Progenitor cell of endocrine pancreas (in vitro differentiated cells): ENCODE measurements around the gene HBM. TPM values are rescaled to one million over a fixed set of nuclear protein-coding genes. Genes with fewer than 3 reads are reported as not detected.
"Not testable (repeated sequence)": the region's sequence is repeated elsewhere in the genome, so short reads cannot be mapped to it uniquely, and the experiment has no call there.

Experiments
- DNase-seq: peaks from one replicate; pipeline ENCODE4 v3.0.0; 2021; ENCODE audit warnings: low spot score; ENCODE audit not compliant: unreplicated experiment
- H3K27ac Mint-ChIP-seq: 2 replicates; pipeline ENCODE4 v1.8.0; 2021; ENCODE audit warnings: mild to moderate bottlenecking, moderate library complexity, mixed read lengths
- H3K27me3 Mint-ChIP-seq: 2 replicates; pipeline ENCODE4 v1.8.0; 2021; ENCODE audit warnings: mixed read lengths
- H3K36me3 Mint-ChIP-seq: 2 replicates; pipeline ENCODE4 v1.8.0; 2022; ENCODE audit warnings: mixed read lengths; ENCODE audit not compliant: insufficient read depth
- H3K4me1 Mint-ChIP-seq: 2 replicates; pipeline ENCODE4 v1.8.0; 2021; ENCODE audit warnings: low read depth, mixed read lengths
- H3K4me3 Mint-ChIP-seq: 2 replicates; pipeline ENCODE4 v1.8.0; 2021; ENCODE audit warnings: low read depth, mild to moderate bottlenecking, moderate library complexity, mixed read lengths
- H3K9me3 Mint-ChIP-seq: 2 replicates; pipeline ENCODE4 v1.8.0; 2021; ENCODE audit warnings: low read depth, mixed read lengths
- total RNA-seq: library from RNA; stranded (reverse); gene quantifications from 2 replicates; pipeline ENCODE4 v1.2.1, GENCODE V29; 2021
- TF ChIP-seq, protein P1 (sequence below): fragments of 200-600 bp; sonication (generic); IDR thresholded peaks from one replicate; pipeline ENCODE4 v1.5.0; 2021; ENCODE audit warnings: antibody characterized with exemption, mild to moderate bottlenecking; ENCODE audit not compliant: unreplicated experiment

HBM gene
- total RNA-seq, 1 donor from 2014 or later = not detected

DNA sequence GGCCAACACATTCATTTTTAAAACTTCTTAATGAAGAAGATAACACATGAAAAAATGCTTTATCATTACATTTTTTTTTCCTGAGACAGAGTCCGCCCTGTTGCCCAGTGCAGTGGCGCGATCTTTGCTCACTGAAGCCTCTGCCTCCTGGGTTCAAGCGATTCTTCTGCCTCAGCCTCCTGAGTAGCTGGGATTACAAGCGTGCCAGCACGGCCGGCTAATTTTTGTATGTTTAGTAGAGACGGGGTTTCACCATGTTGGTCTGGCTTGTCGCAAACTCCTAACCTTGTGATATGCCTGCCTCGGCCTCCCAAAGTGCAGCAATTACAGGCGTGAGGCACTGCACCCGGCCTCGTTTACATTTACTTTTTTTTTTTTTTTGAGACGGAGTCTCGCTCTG lies 27.7 kb downstream of the HBM start:
- no peaks in the 10 kb centered on the region for H3K4me1 Mint-ChIP-seq
- H3K27ac Mint-ChIP-seq = no peak overlapping the region

DNA sequence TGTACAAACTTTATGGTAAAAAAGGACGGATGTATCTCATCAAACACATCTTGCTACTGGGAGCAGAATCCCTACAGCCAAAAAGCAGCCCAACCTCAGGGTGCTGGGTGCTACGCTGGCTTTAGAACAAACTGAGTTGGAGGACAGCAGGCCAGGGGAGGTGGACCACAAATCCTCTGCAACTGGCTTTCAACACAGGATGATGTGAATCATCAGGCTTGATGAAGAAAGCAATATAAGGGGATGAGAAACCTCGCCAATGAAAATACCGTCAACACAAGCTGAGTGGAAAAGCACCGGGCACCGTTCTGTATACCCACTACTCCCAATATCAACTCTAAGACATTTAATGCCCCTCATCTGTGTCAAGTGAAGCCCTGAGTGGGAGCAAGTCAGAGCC lies 28.7 kb downstream of the HBM start:
- no peaks in the 10 kb centered on the region for H3K27me3 Mint-ChIP-seq
- H3K9me3 Mint-ChIP-seq = no peaks in the 10 kb centered on the region
- no peak for DNase-seq
- H3K27ac Mint-ChIP-seq = no peak overlapping the region
- no peak overlapping the region for H3K4me3 Mint-ChIP-seq
- TF ChIP-seq, protein P1, sequence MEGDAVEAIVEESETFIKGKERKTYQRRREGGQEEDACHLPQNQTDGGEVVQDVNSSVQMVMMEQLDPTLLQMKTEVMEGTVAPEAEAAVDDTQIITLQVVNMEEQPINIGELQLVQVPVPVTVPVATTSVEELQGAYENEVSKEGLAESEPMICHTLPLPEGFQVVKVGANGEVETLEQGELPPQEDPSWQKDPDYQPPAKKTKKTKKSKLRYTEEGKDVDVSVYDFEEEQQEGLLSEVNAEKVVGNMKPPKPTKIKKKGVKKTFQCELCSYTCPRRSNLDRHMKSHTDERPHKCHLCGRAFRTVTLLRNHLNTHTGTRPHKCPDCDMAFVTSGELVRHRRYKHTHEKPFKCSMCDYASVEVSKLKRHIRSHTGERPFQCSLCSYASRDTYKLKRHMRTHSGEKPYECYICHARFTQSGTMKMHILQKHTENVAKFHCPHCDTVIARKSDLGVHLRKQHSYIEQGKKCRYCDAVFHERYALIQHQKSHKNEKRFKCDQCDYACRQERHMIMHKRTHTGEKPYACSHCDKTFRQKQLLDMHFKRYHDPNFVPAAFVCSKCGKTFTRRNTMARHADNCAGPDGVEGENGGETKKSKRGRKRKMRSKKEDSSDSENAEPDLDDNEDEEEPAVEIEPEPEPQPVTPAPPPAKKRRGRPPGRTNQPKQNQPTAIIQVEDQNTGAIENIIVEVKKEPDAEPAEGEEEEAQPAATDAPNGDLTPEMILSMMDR = no peak
- H3K36me3 Mint-ChIP-seq = peaks cover 34% of the 10 kb centered on the region
- no peaks in the 10 kb centered on the region for H3K4me1 Mint-ChIP-seq

More for the DNA sequence above, 27.7 kb downstream of the HBM start:
- Mint-ChIP-seq H3K27me3 (no peaks in the 10 kb centered on the region), H3K4me3 (no peak overlapping the region), H3K9me3 (no peaks in the 10 kb centered on the region), H3K36me3 (peaks cover 37% of the 10 kb centered on the region)
- DNase-seq = no peak
- TF ChIP-seq, protein P1 = no peak

DNA sequence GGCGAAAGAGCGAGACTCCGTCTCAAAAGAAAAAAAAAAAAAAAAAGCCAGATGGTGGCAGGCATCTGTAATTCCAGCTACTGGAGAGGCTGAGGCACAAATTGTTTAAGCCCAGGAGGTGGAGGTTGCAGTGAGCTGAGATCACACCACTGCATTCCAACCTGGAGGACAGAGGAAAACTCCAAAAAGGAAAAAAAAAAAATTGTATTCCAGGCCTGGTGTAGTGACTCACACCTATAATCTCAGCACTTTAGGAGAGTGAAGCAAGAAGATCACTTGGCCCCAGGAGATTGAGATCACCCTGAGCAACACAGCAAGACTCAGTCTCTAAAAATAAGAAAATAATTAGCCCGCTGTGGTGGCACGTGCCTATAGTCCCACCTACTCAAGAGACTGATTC lies 34.6 kb downstream of the HBM start:
- DNase-seq = no peak
- H3K27ac Mint-ChIP-seq = no peak overlapping the region
- no peaks in the 10 kb centered on the region for H3K27me3 Mint-ChIP-seq
- peaks cover 21% of the 10 kb centered on the region for H3K36me3 Mint-ChIP-seq
- TF ChIP-seq, protein P1 = no peak
- no peaks in the 10 kb centered on the region for H3K9me3 Mint-ChIP-seq
- no peak overlapping the region for H3K4me3 Mint-ChIP-seq
- H3K4me1 Mint-ChIP-seq = no peaks in the 10 kb centered on the region

DNA sequence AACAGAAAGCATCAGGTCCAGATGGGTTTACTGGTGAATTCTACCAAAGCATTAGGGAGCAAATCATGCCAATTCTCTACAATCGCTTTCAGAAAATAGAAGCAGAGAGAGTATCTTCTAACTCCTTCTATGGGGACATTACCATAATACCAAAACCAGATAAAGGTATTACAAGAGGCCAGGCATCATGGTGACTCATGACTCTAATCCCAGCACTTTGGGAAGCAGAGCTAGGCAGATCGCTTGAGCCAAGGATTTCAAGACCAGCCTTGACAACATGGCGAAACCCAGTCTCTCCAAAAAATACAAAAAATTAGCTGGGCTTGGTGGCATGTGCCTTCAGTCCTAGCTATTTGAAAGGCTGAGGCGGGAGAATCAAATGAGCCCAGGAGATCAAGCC lies 37.5 kb downstream of the HBM start:
- no peak for DNase-seq
- Mint-ChIP-seq H3K9me3 (no peaks in the 10 kb centered on the region), H3K27me3 (no peaks in the 10 kb centered on the region), H3K27ac (no peak overlapping the region), H3K36me3 (peaks cover 30% of the 10 kb centered on the region), H3K4me3 (no peak overlapping the region), H3K4me1 (no peaks in the 10 kb centered on the region)
- TF ChIP-seq, protein P1 = no peak

DNA sequence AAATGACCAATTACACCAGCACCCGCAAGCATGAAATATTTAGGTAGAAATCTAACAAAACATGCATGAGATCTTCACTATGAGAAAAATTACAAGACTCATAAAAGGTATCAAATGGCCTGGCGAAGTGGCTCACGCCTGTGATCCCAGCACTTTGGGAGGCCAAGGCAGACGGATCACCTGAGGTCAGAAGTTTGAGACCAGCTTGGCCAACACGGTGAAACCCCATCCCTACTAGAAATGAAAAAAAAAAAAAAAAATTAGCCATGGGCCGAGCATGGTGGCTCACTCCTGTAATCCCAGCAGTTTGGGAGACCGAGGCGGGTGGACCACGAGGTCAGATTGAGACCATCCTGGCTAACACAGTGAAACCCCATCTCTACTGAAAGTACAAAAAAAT lies 38.3 kb downstream of the HBM start:
- H3K36me3 Mint-ChIP-seq = peaks cover 31% of the 10 kb centered on the region
- H3K9me3 Mint-ChIP-seq, H3K27ac Mint-ChIP-seq: not testable (repeated sequence)

DNA sequence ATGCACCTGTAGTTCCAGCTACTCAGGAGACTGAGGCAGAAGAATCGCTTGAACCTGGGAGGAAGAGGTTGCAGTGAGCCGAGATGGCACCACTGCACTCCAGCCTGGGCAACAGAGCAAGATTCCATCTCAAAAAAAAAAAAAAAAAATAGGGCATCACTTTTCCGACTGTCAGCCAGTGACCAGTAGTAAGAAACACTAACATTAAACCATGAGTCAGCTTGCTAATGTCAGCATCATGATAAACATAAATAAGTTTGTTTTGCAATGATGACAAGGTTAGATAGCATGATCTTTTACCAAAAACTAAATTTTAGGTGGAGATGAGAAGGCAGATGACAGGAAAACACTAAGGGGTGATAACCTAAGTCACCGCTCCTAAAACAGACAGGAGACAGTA lies 43.6 kb downstream of the HBM start:
- H3K9me3 Mint-ChIP-seq, H3K27ac Mint-ChIP-seq, H3K4me3 Mint-ChIP-seq, H3K27me3 Mint-ChIP-seq, H3K4me1 Mint-ChIP-seq, DNase-seq: not testable (repeated sequence)
- peaks cover 20% of the 10 kb centered on the region for H3K36me3 Mint-ChIP-seq

More for the DNA sequence above, 38.3 kb downstream of the HBM start:
- H3K4me3 Mint-ChIP-seq, H3K4me1 Mint-ChIP-seq, H3K27me3 Mint-ChIP-seq, DNase-seq: not testable (repeated sequence)

DNA sequence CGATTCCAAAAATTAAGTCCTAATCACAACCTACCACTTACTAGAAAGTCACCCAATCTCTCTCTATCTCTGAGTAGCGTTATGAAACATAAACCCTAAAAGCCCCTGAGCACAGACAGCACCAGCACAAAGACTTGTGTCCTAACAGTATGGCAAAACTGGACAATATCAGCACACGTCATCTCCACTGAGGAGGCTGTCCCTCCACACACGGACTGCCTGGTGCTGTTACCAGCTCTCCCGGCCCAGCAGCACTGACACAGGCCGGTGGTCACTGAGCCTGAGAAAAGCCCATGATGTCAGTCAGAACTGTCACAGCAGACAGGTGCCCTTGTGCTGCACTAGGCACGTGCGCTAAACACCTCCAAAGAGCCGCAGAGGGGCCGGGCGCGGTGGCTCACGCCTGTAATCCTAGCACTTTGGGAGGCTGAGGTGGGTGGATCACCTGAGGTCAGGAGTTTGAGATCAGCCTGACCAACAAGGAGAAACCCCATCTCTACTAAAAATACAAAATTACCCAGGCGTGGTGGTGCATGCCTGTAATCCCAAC lies 45.9 kb downstream of the HBM start:
- peaks cover 18% of the 10 kb centered on the region for H3K36me3 Mint-ChIP-seq

More for the DNA sequence above, 45.9 kb downstream of the HBM start:
- not testable (repeated sequence) for DNase-seq, H3K27me3 Mint-ChIP-seq, H3K4me3 Mint-ChIP-seq, H3K9me3 Mint-ChIP-seq, H3K4me1 Mint-ChIP-seq
- peak overlapping the region; percentile 64 for H3K27ac Mint-ChIP-seq
